Measurements from ENCODE around the gene KRTAP10-4.
"Not testable (repeated sequence)": the region's sequence is repeated elsewhere in the genome, so short reads cannot be mapped to it uniquely, and the experiment has no call there.

Gene KRTAP10-4

DNA sequence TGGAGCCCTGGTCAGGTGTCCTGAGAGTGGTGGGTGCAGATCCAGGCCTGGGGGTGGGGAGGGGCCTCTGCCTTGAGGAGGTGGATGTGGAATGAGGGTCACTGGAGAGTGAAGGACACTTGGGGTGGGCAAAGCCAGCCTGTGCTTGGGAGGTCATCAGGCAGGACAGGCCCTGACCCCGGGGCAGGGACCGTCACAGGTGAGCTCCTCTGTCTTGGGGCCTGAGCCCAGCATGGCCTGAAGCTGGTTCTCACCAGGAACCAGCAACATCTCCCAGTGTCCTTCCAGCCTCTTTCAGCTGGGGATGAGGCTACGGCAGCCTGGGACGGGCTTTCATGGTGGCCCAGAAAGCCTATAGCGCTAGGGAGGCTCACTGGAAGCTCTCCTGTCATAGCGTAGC lies 21.4 kb upstream of the KRTAP10-4 start:
- in situ Hi-C loops (cut with MboI; ENCODE audit: low sequenced_read_pairs), result no loop called here

DNA sequence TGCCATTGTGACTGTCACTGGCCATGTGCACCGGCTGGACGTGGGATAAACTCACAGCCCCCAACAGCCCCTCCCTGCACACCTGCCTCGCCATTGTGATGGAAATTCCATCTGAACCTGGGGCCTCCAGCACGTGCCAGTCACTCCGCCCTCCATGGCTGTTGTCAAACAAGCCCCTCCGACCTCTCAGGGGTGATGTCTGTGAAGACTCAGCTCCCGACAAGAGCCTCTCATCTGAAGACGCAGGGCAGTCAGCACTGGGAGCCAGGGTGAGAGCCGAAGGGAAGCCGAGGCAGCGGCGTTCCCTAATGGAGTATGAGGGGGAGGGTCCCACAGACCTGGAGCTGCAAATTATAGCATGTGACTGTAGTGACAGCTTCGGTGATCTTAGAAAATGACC lies 20.8 kb upstream of the KRTAP10-4 start:
- in situ Hi-C loops (cut with MboI; ENCODE audit: low sequenced_read_pairs), result no loop called here

DNA sequence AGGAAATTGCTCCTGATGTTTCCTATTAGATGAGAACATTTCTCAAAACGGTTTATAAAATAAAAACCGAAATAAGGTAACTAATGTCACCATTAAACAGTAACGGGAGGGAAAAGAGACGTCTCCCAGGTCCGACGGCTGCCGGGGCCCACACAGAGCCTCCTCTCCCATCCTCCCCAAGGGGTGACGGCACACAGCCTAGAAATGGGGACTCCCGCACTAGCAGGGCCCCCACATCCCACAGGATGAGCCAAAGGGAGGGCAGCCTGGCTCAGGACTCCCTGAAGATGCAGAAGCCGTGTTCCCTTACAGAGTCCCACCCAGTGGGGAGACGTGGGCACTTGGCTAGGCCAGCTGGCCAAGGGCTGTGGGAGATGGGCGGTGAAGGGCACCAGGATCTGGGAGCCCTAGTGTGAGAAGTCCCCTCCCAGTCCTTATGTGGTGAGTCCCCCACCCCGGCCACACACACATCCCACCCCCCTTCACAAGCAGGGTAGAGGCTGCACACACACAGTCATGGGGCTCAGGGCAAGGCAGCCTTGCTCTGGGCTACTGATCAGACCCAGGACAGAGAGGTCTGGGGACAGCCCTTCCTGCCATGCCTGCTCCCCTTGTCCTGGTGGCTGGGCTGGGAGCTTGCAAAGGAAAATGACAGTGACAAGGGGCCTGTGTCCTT lies 18.2 kb upstream of the KRTAP10-4 start:
- in situ Hi-C loops (cut with MboI; ENCODE audit: low sequenced_read_pairs), result no loop called here

DNA sequence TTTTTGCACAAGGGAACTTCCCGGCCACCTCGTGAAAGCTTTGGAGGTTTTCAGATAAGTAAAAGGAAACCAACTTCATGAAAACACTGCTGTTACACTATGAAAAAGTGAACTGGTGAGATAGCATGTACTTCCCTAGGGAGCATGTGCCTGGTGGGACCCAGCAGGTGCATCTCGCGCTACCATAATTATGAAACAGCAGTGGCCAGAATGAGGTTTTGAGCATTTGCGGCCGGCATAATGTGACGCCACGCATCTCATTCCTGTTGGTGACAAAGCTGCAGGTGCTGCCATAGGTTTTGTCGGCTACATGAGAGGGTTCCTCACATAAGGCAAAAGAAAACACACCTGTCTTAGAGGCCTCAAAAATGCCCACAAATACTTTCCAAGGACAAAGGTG lies 16.6 kb upstream of the KRTAP10-4 start:
- in situ Hi-C loops (cut with MboI; ENCODE audit: low sequenced_read_pairs), result no loop called here

DNA sequence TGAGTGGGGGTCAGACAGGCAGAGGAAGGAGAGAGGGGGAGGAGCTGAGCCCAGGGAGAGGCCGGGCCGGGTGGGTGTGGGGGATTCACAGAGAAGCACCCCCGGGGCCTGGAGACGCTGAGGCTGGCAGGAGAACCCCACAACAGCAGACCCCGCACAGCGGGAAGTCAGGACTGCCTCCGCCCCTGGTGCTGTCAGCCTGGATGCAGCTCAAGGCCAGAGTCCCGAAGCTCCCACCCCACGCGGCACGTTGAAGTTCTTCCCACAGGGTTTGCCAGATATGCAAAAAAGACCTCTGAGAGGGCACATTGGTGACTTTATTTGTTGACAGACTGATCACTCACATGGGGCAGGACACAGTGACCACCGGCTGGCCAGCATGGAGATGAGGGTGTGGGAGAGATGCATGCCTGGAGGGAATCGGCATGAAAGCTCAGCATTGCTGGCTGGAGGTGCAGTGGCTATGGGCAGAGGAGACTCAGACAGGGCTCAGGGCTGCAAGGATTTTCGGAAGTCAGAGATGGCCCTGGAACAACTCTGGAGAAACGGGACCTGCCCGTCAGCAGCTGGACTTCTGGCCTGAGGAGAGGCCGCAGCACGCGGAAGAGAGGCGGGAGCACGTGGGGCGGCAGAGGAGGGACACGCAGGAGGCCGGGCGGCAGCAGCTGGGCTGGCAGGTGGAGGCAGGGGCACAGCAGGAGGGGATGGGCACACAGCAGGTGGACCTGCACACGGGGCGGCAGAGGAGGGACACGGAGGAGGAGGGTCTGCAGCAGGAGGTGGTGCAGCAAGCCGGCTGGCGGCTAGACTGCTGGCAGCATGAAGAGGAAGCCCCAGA lies 15.8 kb upstream of the KRTAP10-4 start:
- in situ Hi-C loops (cut with MboI; ENCODE audit: low sequenced_read_pairs), result no loop called here

DNA sequence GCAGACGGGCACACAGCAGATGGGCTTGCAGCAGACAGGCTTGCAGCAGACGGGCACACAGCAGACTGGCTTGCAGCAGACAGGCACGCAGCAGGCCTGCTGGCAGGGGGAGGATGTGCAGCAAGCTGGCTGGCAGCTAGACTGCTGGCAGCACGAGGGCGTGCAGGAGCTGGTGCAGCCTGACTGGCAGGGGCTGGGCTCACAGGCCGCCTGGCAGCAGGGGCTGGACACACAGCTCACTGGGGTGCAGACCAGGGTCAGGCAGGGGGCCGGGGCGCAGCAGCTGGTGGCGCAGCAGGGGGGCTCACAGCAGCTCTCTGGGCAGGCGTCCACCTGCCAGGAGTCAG lies 15.2 kb upstream of the KRTAP10-4 start:
- in situ Hi-C loops (cut with MboI; ENCODE audit: low sequenced_read_pairs), result not testable (repeated sequence)

DNA sequence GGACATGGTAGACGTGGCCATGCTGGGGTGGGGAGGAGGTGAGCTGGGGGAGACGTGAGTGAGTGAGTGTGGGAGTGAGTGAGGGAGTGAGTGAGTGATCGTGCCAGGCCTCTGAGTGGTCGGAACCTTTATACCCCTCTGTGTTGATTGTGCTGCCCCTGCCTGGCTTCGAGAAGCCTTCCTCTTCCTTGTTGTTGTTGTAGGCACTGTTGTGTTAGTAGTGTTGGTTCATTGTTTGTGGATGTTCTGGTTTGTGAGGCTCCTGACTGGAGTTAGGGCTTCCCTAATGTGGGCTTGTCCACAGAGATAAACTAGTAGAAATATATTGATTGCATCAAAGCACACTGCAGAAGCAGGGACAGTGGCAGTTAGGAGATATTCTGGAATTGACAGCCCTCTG lies 14.8 kb upstream of the KRTAP10-4 start, which contains the start of gene KRTAP10-3:
Gene KRTAP10-3 (minus strand): TSS at position 101 of the 400 bp plus-strand sequence. CDS start 80 bp downstream, at position 21.
- in situ Hi-C loops (cut with MboI; ENCODE audit: low sequenced_read_pairs), result no loop called here

DNA sequence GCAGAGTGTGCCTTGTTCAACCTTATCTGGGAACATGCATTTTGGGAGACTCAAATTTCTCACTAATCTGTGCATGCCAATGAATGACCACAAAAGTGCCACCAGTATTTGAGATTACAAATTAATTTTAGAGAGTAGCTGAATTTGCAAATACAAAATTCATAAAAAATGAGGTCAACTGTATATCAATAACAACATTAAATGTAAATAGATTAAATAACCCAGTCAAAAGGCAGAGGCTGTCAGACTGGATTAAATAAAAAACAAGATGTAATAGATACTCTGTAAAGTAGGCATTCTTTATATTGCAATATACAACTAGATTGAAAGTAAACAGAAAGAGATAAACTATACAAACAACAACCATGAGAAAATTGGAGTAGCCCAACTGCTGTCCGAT lies 9.4 kb upstream of the KRTAP10-4 start:
- in situ Hi-C loops (cut with MboI; ENCODE audit: low sequenced_read_pairs), result no loop called here

DNA sequence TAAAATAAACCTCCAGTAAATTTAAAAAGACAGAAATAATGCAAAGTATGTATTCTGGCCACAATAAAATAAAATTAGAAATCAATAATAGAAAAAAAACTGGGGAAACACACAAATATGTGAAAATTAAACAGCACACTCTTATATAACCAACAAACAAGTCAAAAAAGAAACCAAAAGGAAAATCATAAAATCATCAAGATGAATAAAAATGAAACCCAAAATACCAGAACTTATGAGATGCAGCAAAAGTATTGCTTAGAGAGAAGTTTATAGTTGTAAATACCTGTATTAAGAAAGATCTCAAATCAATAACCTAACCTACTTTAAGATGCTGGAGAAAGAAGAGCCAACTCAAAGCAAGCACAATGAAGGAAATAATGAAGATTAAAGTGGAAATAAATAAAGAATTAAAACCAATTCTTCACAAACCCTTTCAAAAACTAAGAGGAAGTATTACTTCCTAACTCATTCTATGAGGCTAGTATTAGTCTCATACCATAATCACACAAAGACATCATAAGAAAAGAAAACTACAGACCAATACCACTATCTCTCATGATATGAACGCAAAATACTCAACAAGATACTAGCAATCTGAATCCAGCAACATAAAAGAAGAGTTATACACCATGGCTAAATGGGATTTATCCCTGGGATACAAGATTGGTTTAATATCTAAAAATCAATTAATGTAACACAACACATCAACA lies 8.5 kb upstream of the KRTAP10-4 start:
- in situ Hi-C loops (cut with MboI; ENCODE audit: low sequenced_read_pairs), result no loop called here

DNA sequence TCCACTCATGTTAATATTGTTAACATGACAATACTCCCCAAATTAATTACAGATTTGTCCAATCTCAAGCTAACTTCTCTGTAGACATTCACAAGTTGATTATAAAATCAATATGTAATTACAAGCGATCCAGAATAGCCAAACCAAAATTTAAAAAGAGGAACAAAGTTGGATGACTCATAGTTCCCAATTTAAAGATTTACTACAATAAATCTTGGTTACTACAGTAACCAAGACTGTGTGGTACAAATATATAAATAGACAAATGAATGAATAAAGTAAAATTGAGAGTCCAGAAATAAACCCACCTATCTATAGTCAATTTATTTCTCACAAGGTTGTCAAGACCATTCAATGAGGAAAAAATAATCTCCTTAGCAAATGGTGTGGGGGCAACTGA lies 7.1 kb upstream of the KRTAP10-4 start:
- in situ Hi-C loops (cut with MboI; ENCODE audit: low sequenced_read_pairs), result no loop called here

DNA sequence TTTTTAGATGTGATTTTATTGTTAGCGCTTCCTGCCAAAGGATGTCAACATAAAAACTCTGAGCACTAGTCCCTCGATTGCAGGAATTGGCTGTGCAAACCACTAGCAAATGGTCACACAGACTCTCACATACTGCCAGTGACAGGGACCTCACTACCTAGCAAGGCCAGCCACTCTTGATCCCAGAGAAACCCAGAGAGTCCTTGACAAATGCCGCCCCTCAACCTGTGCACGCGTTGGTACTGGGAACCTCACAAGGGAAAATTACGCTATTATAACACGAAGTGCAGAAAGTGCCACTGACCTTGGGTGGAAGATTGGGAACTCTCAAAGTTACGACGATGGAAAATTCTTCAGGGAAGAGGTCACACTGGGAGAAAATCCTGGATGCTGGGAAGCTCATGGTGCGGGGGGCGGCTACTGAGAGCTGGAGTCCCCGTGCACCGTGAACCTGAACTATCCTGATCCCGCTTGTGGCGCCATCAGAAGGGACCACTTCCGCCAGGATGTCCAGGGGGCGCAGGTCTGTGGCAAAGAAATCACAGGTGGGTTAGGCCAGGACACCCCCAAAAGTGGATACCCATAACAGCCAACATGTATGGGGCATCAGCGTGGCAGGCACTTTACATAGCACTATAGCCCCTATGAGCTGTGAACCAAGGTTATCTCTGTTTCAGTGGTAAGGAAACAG lies 5.9 kb upstream of the KRTAP10-4 start:
- in situ Hi-C loops (cut with MboI; ENCODE audit: low sequenced_read_pairs), result no loop called here

DNA sequence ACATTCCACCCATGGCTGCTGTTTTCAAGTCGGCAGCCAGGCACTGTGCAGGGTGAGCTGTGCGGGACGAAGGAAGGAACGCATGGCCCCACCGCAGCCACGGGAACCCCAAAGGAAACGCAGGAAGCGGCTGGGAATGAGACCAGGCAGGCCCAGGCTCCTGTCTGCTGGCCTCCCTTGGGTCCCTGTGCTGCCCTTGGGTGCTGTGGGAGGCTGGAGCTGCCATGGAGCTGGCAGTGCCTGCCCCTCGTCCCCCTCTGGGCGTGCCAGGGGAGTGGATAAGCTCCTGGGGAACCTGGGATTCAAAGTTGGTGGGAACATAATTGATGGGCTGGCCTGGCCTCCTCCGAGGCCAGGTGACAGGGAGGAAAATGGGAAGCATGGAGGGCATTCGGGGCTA lies 5.3 kb upstream of the KRTAP10-4 start:
- in situ Hi-C loops (cut with MboI; ENCODE audit: low sequenced_read_pairs), result no loop called here

DNA sequence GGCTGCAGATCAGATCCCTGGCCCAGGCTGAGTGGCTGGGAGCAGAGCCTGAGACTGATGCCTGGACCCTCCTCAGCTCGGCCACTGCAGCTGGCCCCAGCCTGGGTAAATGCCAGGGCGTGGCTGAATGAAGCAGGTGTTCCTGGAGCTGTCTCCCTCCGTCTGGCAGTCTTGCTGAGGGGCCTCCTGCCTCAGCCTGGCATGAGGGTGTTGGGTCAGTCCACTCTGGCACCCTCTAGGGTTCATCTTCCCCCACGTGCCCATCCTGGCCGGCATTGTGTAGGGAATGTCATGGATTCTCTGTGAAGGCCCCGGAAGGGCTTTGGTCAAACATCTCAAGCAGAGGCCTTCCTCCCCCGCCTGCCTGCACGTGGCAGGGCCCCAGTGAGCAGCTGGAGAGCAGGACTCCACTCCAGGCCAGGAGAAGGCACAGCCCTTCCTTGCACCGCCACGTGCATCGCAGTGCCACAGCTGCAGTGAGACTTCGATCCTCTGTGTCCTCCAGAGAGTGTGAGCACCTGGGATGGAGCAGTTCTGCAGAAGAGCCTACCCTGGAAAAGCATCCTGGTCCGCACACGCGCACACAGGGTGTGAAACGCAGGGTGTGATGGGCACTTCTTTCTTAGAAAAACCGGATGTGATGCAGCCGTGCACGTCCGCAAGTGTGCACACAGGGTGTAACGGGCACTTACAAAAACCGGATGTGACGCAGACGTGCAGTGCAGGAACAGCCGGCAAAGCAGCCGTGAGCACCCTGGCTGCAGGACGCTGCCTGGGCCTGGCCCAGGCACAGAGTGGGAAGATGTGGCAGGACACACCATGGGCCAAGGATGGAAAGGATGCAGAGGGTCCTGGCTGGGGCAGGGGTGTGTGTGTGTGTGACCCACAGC lies 4.6 kb upstream of the KRTAP10-4 start:
- in situ Hi-C loops (cut with MboI; ENCODE audit: low sequenced_read_pairs), result no loop called here

DNA sequence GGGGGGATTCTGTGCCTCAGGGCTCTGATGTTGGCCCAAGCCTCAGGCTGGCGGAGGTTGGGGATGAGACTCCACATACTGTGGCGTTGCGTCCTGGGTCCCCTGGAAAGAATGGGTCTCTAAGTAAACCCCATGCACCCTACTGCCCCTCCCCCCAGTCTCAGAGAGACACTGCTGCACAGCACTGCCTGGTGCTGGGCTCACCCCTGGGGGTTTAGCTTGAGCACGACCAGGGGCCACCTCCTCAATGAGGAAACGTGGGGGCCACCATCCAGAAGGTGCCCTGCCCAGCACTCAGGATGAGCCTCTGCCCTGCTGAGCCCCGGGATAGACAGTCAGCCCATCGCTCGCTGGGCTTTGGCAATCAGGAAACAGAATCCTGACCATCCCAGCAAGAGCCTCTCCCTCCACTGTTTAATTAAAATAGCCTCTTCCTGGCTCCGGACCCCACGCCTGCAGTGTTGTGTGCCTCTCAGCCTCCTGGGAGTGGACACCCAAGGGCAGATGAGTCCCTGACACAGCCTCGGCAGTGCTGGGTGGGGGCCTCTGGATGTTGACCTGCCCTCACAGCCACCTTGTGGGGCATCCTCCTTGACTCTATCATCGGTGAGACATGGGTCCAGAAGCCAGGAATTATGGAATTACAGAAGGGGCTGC lies 3.5 kb upstream of the KRTAP10-4 start:
- in situ Hi-C loops (cut with MboI; ENCODE audit: low sequenced_read_pairs), result no loop called here

DNA sequence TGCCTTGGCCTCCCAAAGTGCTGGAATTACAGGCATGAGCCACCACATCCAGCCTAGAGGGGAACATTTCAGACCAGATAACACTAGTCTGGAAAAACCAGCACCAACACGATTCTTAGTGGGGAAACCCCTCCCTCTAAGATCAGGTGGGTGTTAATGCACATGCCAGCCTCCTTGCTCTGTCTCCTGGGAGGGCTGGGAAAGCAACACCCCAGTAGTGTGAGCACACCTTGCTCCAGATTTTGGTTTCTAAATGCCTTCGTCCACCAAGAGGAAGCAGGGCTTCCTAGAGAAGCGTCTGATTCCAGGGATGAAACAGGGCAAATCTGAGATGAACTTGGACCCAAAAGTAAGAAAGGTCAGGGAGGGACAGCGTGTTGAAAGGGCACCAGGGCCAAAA lies 2.2 kb upstream of the KRTAP10-4 start:
- in situ Hi-C loops (cut with MboI; ENCODE audit: low sequenced_read_pairs), result no loop called here

DNA sequence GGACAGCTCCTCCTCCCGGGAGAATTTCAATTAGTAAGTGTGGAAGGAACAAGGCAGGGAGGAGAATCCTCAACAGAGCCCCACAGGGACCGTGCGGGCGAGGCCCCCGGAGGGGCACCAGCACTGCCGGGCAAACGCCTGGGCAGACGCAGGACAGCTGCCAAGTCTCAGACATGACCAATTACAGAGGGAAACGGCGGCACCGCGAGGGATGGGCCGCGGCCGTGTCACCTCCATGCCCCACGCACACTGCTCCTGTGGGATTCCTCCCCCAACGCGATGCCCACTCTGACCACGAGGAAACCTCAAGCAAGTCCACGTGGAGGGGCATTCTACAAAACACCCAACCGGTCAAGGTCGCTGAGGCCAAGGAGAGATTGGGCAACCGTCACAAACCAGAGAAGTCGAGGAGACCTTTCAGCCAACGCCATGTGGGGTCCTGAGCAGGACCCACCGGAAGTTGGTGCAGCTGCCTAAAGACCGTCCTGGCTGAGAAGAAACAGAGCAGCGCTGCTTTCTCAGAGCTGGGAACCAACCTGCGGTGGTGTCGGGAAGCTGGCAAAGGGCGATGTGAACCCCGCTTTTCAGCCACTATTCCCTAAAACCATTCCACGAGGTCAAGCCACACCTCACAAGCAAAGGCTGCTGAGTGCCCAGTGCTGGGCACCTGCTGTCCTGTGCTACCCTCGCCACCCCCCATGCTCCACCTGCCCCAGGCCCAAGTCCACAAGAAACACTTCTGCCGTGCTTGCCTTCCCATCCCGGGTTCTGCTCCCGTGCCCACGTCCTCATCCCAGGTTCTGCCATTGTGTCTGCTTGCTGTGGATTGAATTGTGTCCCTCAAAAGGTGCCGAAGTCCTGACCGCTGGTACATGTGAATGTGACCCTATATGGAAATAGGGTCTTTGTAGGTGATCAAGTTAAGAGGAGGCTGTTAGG lies 1.4 kb upstream of the KRTAP10-4 start:
- in situ Hi-C loops (cut with MboI; ENCODE audit: low sequenced_read_pairs), result no loop called here

DNA sequence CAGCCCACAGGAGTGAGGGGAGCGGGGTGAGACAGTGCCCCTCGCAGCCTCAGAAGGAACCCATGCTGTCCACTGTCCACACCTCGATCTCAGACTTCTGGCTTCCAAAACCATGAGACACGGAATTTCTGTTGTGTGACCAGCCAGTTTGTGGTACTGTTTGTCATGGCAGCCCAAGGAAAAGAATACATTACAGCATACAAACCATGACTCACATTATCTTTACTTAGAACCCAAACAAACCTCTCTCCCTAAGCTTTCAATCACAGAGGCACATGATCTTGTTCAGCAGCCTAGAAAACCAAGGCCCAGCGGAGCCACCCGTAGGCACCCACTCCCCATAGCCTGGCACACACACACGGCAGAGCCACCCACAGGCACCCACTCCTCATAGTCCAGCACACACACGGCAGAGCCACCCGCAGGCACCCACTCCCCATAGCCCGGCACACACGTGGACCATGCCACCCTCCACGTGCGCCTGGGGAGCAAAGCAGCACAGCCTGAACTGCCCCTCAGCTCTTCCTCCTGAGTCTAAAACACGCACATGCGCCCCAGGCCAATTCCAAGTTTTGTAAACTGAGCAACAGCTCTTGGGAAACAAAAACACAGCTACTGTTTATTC lies 458 bp upstream of the KRTAP10-4 start:
- in situ Hi-C loops (cut with MboI; ENCODE audit: low sequenced_read_pairs), result no loop called here

All from HL-60/S4 treated with retinoic acid at 250 ng/mL for 4 days and 3 days (cell line).